Neural progenitor cell (in vitro differentiated cells): Measurements from ENCODE around the gene TNFRSF21.

Source experiments
- CTCF ChIP-seq: fragments of 200-600 bp; sonication (generic); IDR thresholded peaks from 2 replicates; pipeline ENCODE4 v1.5.1; 2017; ENCODE audit warnings: antibody characterized with exemption, mild to moderate bottlenecking
- EZH2 ChIP-seq: fragments of 200-600 bp; sonication (generic); IDR thresholded peaks from 2 replicates; pipeline ENCODE4 v1.6.1; 2017; ENCODE audit warnings: antibody characterized with exemption, mild to moderate bottlenecking, moderate library complexity
- EZH2phosphoT487 ChIP-seq: fragments of 200-600 bp; sonication (generic); IDR thresholded peaks from 2 replicates; pipeline ENCODE4 v1.6.1; 2017; ENCODE audit warnings: antibody characterized with exemption

GRCh38 chr6:47251396-47251795, 58.3 kb downstream of the TNFRSF21 start:
- TF ChIP-seq EZH2phosphoT487: no peak
- TF ChIP-seq CTCF: no peak
- no peak for TF ChIP-seq EZH2
